T-helper 1 cell treated with Interleukin-12 subunit alpha and Interleukin-12 subunit beta and Interleukin-4 antibody, amounts not matched to agents 30 ng/mL and 1 ng/mL, for 36 hours (primary cell): ENCODE measurements around the gene UNC5B. TPM values are rescaled to one million over a fixed set of nuclear protein-coding genes. Genes with fewer than 3 reads are reported as not detected.

Experiments used
- intact Hi-C: fragments of 100-400 bp; cut with micrococcal nuclease; formaldehyde crosslinking; loops from one replicate; pipeline ENCODE4 v1.15.1; 2024
- total RNA-seq: library from RNA; stranded (reverse); gene quantifications from 2 replicates; pipeline ENCODE4 v1.2.3, GENCODE V29; 2022

Gene UNC5B
- 0.02 TPM in 1 of 2 replicates, not detected in the other for total RNA-seq

GRCh38 chr10:71212318-71213126 is at the start of gene UNC5B:
TSS of gene UNC5B (plus strand) at chr10:71212570. CDS start at chr10:71212986, 416 bp downstream.
- intact Hi-C loops, result no loop called here

DNA sequence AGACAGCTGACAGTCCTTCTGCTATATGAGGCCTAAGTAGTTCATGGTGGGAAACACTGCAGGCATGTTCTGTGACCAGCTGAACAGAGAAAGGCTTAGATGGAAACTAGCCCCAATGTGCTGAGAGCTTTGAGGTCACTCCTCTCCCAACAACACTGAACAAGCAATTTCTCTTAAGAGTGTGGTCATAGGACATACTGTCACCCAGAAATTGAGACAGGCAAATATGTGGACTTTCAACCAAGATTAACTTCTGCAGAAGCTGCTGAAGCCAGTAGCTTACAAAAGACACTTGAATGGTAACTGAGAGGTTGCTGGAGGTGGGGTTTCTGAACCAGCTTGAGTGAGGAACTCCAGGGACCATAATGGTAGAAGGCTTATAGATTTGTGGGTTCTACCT is 38.9 kb upstream of the UNC5B start:
- intact Hi-C loops, result no loop called here

DNA sequence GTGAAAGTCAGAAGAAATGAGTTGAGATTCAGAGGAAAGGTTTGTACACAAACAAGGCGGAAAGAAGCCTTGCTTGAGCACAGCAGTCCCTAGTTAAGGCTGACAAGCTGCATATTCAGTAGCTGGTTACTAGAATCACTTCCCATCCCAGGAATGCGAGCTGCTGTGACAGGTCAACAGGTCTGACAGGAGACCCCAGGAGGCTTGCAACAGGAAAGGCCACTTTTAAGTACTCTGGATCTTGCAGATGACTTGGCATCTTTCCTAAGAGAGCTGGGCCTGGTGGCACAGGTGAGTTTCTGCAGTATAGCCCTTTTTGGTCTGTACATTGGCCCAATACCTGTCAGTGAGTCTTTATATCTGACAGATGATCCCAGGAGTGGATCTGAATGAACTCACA is 35.7 kb upstream of the UNC5B start:
- intact Hi-C loops, result no loop called here

DNA sequence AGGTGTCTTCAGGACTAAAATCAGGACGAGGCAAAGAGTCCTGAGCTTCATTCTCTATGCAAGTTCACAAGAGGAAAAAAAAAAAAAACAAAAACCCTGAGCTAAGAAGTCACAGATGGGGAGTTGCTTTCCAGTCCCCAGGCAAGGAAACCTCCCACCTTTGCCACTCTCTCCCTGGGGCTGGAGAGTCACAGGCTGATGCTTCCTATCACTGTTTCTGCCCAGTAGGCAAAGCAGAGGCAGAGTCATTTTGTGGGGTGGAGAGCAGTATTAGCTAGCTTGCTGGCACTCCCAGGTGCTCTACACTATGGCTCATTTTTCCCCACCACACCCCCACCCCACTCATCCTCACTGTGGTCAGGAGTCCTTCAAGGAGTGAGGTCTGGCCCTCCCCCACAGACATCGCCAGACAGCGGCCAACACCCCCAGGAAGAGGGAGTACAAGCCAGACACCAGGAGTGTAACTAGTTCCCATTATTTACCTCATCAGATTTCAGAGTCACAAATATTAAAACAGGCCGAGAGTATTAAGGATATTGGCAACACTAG is 34.6 kb upstream of the UNC5B start:
- intact Hi-C loops, result no loop called here

DNA sequence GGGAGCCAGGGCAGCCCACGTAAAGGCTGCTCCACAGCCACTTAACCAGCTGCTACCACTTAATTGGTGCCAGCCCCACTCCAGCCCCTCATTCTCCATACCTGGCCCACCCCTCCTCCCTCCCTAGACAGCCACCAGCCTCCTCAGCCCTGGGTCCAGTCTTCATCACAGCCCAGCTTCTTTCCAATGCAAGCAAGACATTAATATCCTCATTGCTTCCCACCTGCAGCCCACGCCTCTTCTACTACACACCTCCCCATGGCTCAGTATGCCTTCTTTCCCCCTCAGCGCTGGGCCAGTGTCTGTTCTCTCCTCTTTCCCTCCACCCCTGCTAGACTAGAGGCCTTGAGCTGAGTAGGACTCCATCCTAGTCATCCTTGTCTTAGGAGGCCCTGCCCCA is 33.5 kb upstream of the UNC5B start:
- intact Hi-C loops, result no loop called here

GRCh38 chr10:71179382-71179781 is 33.0 kb upstream of the UNC5B start:
- intact Hi-C loops, result no loop called here

- intact Hi-C loops, result no loop called here
Observed at GRCh38 chr10:71184421-71184820, 27.9 kb upstream of the UNC5B start.

GRCh38 chr10:71185209-71185608 is 27.2 kb upstream of the UNC5B start:
- intact Hi-C loops, result no loop called here

DNA sequence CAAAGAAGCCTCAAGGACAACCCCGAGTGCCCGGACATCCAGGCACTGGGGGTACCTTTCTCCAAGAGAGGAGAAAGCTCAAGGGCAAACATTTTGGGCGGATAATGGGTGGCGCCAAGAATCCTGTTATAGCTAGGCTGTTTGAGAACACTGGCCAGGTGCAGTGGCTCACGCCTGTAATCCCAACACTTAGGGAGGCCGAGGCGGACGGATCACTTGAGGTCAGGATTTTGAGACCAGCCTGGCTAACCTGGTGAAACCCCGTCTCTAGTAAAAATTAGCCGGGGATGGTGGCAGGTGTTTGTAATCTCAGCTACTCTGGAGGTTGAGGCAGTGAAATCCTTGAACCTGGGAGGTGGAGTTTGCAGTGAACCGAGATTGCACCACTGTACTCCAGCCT is 25.2 kb upstream of the UNC5B start:
- intact Hi-C loops, result no loop called here

DNA sequence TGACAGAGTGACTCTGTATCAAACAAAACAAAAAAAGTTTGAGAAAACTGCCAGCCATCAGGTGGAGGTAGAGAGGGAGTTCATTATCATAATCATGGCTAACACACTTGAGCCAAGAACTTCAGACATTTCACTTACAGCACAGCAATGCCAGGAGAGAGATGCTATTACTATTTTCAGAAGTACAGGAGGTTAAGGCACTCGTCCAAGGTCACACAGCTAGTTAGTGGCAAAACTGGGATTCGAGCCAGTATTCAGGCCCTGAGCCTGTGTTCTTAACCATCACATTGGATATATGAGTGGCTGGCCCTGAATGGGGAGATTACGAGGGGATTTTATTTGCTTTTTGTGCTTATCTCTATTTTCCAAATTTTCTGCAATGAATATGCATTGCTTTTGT is 24.8 kb upstream of the UNC5B start:
- intact Hi-C loops, result no loop called here

GRCh38 chr10:71188201-71188600 is 24.2 kb upstream of the UNC5B start:
- intact Hi-C loops, result no loop called here

- intact Hi-C loops, result no loop called here
Observed at GRCh38 chr10:71191019-71191418, 21.4 kb upstream of the UNC5B start.

DNA sequence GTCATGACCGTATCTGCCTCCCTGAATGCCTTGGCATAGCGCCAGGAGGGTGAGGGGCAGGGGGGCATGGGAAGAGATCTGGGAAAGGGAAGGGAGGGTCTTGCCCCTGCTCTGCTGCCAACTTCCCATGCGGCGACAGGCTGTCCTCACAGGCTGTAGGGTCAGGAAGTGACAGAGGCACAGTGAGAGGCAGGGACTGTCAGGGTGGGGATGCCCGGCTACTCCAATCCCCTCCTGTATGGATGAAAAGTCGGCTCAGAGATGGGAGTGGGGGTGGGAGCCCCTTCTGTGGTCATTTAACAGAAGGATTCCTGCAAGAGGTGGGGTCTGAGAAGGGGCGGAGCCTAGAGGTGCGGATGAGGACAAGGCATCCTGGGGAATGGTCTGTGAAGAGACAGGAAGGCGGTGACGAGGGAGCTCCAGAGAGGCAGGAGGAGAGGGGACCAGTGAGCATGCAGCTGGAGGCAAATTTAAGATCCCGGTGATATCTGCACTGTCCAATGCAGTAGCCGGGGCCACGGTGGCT is 20.8 kb upstream of the UNC5B start:
- intact Hi-C loops, result no loop called here

DNA sequence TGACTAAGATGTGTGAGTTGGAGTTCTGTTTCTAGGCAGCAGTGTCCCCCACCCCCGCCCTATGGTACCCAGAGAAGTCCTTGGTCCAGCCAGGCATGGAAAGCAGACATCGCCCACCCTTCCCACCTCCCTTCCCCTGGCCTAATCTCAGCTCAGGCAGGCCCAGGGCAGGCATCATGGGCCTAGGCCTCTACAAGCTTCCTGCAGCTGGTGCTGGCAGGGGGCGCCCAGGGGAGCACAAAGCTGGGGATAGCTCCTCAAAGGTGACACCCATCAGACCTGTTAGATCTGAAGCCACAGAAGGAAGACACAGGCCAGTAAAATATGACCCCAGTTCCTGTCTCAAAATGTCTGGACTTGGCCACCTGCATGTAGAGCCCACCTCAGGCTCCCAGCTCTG is 18.9 kb upstream of the UNC5B start:
- intact Hi-C loops, result no loop called here

- intact Hi-C loops, result no loop called here
Observed at GRCh38 chr10:71197955-71198354, 14.4 kb upstream of the UNC5B start.

- intact Hi-C loops, result no loop called here
Observed at GRCh38 chr10:71201849-71202248, 10.5 kb upstream of the UNC5B start.

GRCh38 chr10:71202314-71202713 is 10.1 kb upstream of the UNC5B start:
- intact Hi-C loops, result no loop called here

- intact Hi-C loops, result no loop called here
Observed at GRCh38 chr10:71203124-71203523, 9.2 kb upstream of the UNC5B start.

- intact Hi-C loops, result no loop called here
Observed at GRCh38 chr10:71203716-71204115, 8.7 kb upstream of the UNC5B start.

- intact Hi-C loops, result no loop called here
Observed at GRCh38 chr10:71204746-71205145, 7.6 kb upstream of the UNC5B start.

DNA sequence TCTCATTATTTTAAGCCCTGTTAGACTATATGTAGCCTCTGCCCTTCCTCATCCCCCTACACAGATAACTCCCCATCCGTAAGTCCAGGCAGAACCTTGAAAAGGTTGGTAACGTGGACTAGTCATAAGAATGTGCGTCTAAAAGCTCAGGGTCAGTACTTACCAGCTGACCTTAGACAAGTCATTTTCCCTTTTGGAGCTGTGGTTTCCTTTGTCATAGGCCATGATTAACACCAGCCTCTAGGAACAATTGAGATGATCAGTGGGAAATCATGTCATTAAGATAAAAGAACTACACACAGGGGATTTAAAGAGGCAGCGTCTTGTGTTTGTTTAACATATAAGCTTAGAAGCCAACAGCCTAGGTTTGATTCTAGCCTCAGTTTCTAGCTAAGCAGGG is 6.9 kb upstream of the UNC5B start:
- intact Hi-C loops, result no loop called here

GRCh38 chr10:71206911-71207310 is 5.5 kb upstream of the UNC5B start:
- intact Hi-C loops, result no loop called here

DNA sequence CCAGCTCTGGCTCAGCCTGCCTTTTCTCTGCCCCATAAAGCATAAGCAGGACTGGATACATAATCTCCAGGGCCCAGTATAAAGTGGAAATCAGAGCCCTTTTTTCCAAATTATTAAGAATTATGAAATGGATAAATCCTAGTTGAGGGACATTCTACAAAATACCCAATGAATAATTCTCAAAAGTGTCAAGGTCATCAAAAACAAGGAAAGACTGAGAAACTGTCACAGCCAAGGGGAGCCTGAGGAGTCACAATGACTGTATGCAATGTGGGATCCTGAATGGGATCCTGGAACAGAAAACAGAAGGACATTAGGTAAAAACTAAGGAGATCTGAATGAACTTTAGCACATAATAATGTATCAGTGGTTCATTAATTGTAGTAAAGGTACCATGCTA is 4.8 kb upstream of the UNC5B start:
- intact Hi-C loops, result no loop called here
